ENCODE results near the gene KRTAP12-1.
"Not testable (repeated sequence)": the region's sequence is repeated elsewhere in the genome, so short reads cannot be mapped to it uniquely, and the experiment has no call there.

The KRTAP12-1 gene

GRCh38 chr21:44686843-44687561 lies 5.0 kb upstream of the KRTAP12-1 start:
- TF ChIP-seq JUND (IDR thresholded peaks at IDR 0.05; ENCODE audit: low read depth), result no peak
- DNase-seq (ENCODE audit: low read depth in 1 of 2, low spot score in 1 of 2), result no peak
- in situ Hi-C loops (cut with HindIII; ENCODE audit: low pct_unique_long_range_greater_than_20kb, low sequenced_read_pairs), result no loop called here

- no peak for TF ChIP-seq JUND (IDR thresholded peaks at IDR 0.05; ENCODE audit: low read depth)
- DNase-seq (ENCODE audit: low read depth in 1 of 2, low spot score in 1 of 2), result no peak
- in situ Hi-C loops (cut with HindIII; ENCODE audit: low pct_unique_long_range_greater_than_20kb, low sequenced_read_pairs), result no loop called here
Observed at GRCh38 chr21:44686000-44686781, 4.2 kb upstream of the KRTAP12-1 start.

DNA sequence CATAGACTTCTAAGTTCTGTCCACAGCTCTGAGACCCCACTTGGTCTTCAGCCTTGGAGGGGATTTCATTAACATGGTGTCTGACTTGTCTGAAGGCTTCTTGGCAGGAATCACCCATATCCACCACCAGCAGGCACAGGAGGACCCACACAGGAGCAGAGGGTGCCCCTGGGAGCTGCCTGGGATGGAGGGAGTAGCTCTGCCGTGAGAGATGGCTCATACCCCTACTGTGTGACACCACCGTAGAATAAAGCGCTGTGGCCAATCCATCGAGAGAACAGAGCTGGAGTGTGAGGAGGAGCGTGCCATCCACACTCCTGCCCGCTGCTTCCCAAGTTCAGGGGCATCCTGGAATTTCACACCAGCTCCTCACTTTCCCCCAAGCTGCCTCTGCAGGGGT lies 3.1 kb upstream of the KRTAP12-1 start:
- DNase-seq (ENCODE audit: low read depth in 1 of 2, low spot score in 1 of 2); in situ Hi-C loops (cut with HindIII; ENCODE audit: low pct_unique_long_range_greater_than_20kb, low sequenced_read_pairs): not testable (repeated sequence)

GRCh38 chr21:44684483-44684882 lies 2.5 kb upstream of the KRTAP12-1 start:
- in situ Hi-C loops (cut with HindIII; ENCODE audit: low pct_unique_long_range_greater_than_20kb, low sequenced_read_pairs), result no loop called here
- no peak for TF ChIP-seq JUND (IDR thresholded peaks at IDR 0.05; ENCODE audit: low read depth)
- no peak for DNase-seq (ENCODE audit: low read depth in 1 of 2, low spot score in 1 of 2)

DNA sequence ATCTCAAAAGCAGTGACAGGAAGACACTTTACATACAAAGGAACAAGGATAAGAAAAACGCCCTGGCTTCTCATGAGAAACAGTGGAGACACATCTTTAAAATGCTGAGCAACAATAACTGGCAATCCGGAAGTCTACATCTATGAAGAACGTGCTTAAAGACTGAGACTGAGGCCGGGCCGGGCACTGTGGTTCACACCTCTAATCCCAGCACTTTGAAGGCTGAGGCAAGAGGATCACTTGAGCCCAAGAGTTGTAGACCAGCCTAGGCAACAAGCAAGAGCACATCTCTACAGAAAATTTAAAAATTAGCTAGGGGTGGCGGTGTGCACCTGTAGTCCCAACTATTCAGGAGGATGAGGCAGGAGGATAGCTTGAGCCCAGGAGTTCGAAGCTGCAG lies 2.1 kb upstream of the KRTAP12-1 start:
- no peak for TF ChIP-seq JUND (IDR thresholded peaks at IDR 0.05; ENCODE audit: low read depth)
- DNase-seq (ENCODE audit: low read depth in 1 of 2, low spot score in 1 of 2), result no peak
- in situ Hi-C loops (cut with HindIII; ENCODE audit: low pct_unique_long_range_greater_than_20kb, low sequenced_read_pairs), result no loop called here

GRCh38 chr21:44682580-44683151 lies 703 bp upstream of the KRTAP12-1 start:
- no peak for TF ChIP-seq JUND (IDR thresholded peaks at IDR 0.05; ENCODE audit: low read depth)
- in situ Hi-C loops (cut with HindIII; ENCODE audit: low pct_unique_long_range_greater_than_20kb, low sequenced_read_pairs), result no loop called here
- DNase-seq (ENCODE audit: low read depth in 1 of 2, low spot score in 1 of 2), result no peak

GRCh38 chr21:44681152-44681551 lies 811 bp downstream of the KRTAP12-1 start:
- in situ Hi-C loops (cut with HindIII; ENCODE audit: low pct_unique_long_range_greater_than_20kb, low sequenced_read_pairs), result no loop called here
- no peak for TF ChIP-seq JUND (IDR thresholded peaks at IDR 0.05; ENCODE audit: low read depth)

GRCh38 chr21:44677881-44678280 lies 4.1 kb downstream of the KRTAP12-1 start:
- no peak for TF ChIP-seq JUND (IDR thresholded peaks at IDR 0.05; ENCODE audit: low read depth)
- in situ Hi-C loops (cut with HindIII; ENCODE audit: low pct_unique_long_range_greater_than_20kb, low sequenced_read_pairs), result no loop called here
- DNase-seq (ENCODE audit: low read depth in 1 of 2, low spot score in 1 of 2), result no peak

More at GRCh38 chr21:44681152-44681551, 811 bp downstream of the KRTAP12-1 start:
- no peak for DNase-seq (ENCODE audit: low read depth in 1 of 2, low spot score in 1 of 2)

DNA sequence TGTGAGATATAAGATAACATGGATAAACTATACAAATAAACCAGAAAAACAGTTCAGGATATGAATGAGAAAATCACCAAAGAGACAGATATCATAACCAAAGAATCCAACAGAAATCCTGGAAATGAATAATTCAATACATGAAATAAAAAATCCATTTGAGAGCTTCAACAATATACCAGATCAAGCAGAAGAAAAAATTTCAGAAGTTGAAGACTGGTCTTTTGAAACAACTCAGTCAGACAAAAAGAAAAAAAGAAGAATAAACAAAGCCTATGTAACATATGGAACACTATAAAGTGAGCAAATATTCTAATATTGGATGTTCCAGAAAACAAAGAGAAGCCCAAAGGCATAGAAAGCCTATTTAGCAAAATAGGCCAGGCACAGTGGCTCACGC lies 10.1 kb downstream of the KRTAP12-1 start:
- no peak for TF ChIP-seq JUND (IDR thresholded peaks at IDR 0.05; ENCODE audit: low read depth)
- no peak for DNase-seq (ENCODE audit: low read depth in 1 of 2, low spot score in 1 of 2)
- in situ Hi-C loops (cut with HindIII; ENCODE audit: low pct_unique_long_range_greater_than_20kb, low sequenced_read_pairs), result no loop called here

GRCh38 chr21:44670642-44671432 lies 11.1 kb downstream of the KRTAP12-1 start:
- DNase-seq (ENCODE audit: low read depth in 1 of 2, low spot score in 1 of 2), result no peak
- TF ChIP-seq JUND (IDR thresholded peaks at IDR 0.05; ENCODE audit: low read depth), result no peak
- in situ Hi-C loops (cut with HindIII; ENCODE audit: low pct_unique_long_range_greater_than_20kb, low sequenced_read_pairs), result no loop called here

DNA sequence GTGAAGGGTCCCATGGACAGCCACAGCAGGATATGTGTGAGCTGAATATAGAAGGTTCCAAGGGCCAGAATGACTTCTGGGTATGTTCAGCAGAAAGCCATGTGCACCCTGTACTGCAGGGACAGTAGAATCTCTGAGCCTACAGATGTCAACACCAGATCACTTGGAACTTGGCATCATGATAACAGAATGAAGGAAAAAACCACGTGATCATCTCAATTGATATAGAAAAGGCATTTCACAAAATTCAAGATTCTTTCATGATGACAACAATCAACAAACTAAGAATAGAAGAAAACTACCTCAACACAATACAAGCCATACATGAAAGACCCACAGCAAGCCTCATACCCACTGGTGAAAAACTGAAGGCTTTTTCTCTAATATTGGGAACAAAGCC lies 14.4 kb downstream of the KRTAP12-1 start:
- no peak for TF ChIP-seq JUND (IDR thresholded peaks at IDR 0.05; ENCODE audit: low read depth)
- no peak for DNase-seq (ENCODE audit: low read depth in 1 of 2, low spot score in 1 of 2)
- in situ Hi-C loops (cut with HindIII; ENCODE audit: low pct_unique_long_range_greater_than_20kb, low sequenced_read_pairs), result no loop called here

Measured in T47D (cell line).